ENCODE measurements around the gene CYP3A4.
"Not testable (repeated sequence)": the region's sequence is repeated elsewhere in the genome, so short reads cannot be mapped to it uniquely, and the experiment has no call there.

The CYP3A4 gene

GRCh38 chr7:99784007-99784406, at the start of gene CYP3A4:
CYP3A4 (minus strand) TSS chr7:99784184; CDS start chr7:99784081, 103 bp downstream.
- DNase-seq (ENCODE audit: low spot score), result no peak

GRCh38 chr7:99833289-99833877, 49.4 kb upstream of the CYP3A4 start:
- DNase-seq (ENCODE audit: low spot score), result no peak

GRCh38 chr7:99831595-99831994, 47.6 kb upstream of the CYP3A4 start:
- DNase-seq (ENCODE audit: low spot score), result no peak

GRCh38 chr7:99829524-99830160, 45.7 kb upstream of the CYP3A4 start:
- DNase-seq (ENCODE audit: low spot score), result no peak

GRCh38 chr7:99828811-99829210, 44.8 kb upstream of the CYP3A4 start:
- no peak for DNase-seq (ENCODE audit: low spot score)

- no peak for DNase-seq (ENCODE audit: low spot score)
Measured at GRCh38 chr7:99827040-99827778, 43.2 kb upstream of the CYP3A4 start.

GRCh38 chr7:99825873-99826272, 41.9 kb upstream of the CYP3A4 start:
- DNase-seq (ENCODE audit: low spot score), result no peak

GRCh38 chr7:99825452-99825851, 41.5 kb upstream of the CYP3A4 start:
- DNase-seq (ENCODE audit: low spot score), result no peak

- DNase-seq (ENCODE audit: low spot score), result no peak
Measured at GRCh38 chr7:99824091-99824490, 40.1 kb upstream of the CYP3A4 start.

GRCh38 chr7:99822731-99823718, 39.0 kb upstream of the CYP3A4 start:
- no peak for DNase-seq (ENCODE audit: low spot score)

- no peak for DNase-seq (ENCODE audit: low spot score)
Measured at GRCh38 chr7:99820408-99821027, 36.5 kb upstream of the CYP3A4 start.

- DNase-seq (ENCODE audit: low spot score), result no peak
Measured at GRCh38 chr7:99808766-99809165, 24.8 kb upstream of the CYP3A4 start.

- no peak for DNase-seq (ENCODE audit: low spot score)
Measured at GRCh38 chr7:99806839-99807478, 23.0 kb upstream of the CYP3A4 start.

GRCh38 chr7:99805641-99806040, 21.7 kb upstream of the CYP3A4 start:
- no peak for DNase-seq (ENCODE audit: low spot score)

GRCh38 chr7:99803118-99803517, 19.1 kb upstream of the CYP3A4 start:
- not testable (repeated sequence) for DNase-seq (ENCODE audit: low spot score)

GRCh38 chr7:99801407-99801806, 17.4 kb upstream of the CYP3A4 start:
- DNase-seq (ENCODE audit: low spot score), result not testable (repeated sequence)

GRCh38 chr7:99798972-99799371, 15.0 kb upstream of the CYP3A4 start:
- DNase-seq (ENCODE audit: low spot score), result no peak

GRCh38 chr7:99795864-99796263, 11.9 kb upstream of the CYP3A4 start:
- not testable (repeated sequence) for DNase-seq (ENCODE audit: low spot score)

- DNase-seq (ENCODE audit: low spot score), result no peak
Measured at GRCh38 chr7:99794585-99795502, 10.9 kb upstream of the CYP3A4 start.

- no peak for DNase-seq (ENCODE audit: low spot score)
Measured at GRCh38 chr7:99793443-99793842, 9.5 kb upstream of the CYP3A4 start.

Measured in cerebellar cortex (tissue), 1 donor.